Measurements from ENCODE around the gene MRE11.

The MRE11 gene

GRCh38 chr11:94493281-94494125 is at the start of gene MRE11, which contains the start of gene ANKRD49:
Gene MRE11 (minus strand): TSS chr11:94493844. CDS start chr11:94492801, 1,043 bp downstream.
Gene ANKRD49 (plus strand): TSS chr11:94493984. CDS start chr11:94496694, 2,710 bp downstream.
- peak; percentile 95 for DNase-seq (ENCODE audit: low spot score)

- no peak for DNase-seq (ENCODE audit: low spot score)
Measured at GRCh38 chr11:94539420-94539819, 45.8 kb upstream of the MRE11 start.

GRCh38 chr11:94537031-94537600 is 43.5 kb upstream of the MRE11 start:
- DNase-seq (ENCODE audit: low spot score) = no peak

- no peak for DNase-seq (ENCODE audit: low spot score)
Measured at GRCh38 chr11:94536386-94536785, 42.7 kb upstream of the MRE11 start.

GRCh38 chr11:94533696-94534630 is 40.3 kb upstream of the MRE11 start:
- peak; percentile 53 for DNase-seq (ENCODE audit: low spot score)

- DNase-seq (ENCODE audit: low spot score) = no peak
Measured at GRCh38 chr11:94533206-94533605, 39.6 kb upstream of the MRE11 start.

- DNase-seq (ENCODE audit: low spot score) = no peak
Measured at GRCh38 chr11:94532211-94532610, 38.6 kb upstream of the MRE11 start.

GRCh38 chr11:94528551-94528950 is 34.9 kb upstream of the MRE11 start:
- no peak for DNase-seq (ENCODE audit: low spot score)

GRCh38 chr11:94526645-94527438 is 33.2 kb upstream of the MRE11 start:
- no peak for DNase-seq (ENCODE audit: low spot score)

- peak; percentile 45 for DNase-seq (ENCODE audit: low spot score)
Measured at GRCh38 chr11:94525546-94526324, 32.1 kb upstream of the MRE11 start.

GRCh38 chr11:94524341-94524740 is 30.7 kb upstream of the MRE11 start:
- DNase-seq (ENCODE audit: low spot score) = no peak

GRCh38 chr11:94521684-94522083 is 28.0 kb upstream of the MRE11 start:
- DNase-seq (ENCODE audit: low spot score) = no peak

- peak; percentile 50 for DNase-seq (ENCODE audit: low spot score)
Measured at GRCh38 chr11:94519478-94520084, 25.9 kb upstream of the MRE11 start.

- DNase-seq (ENCODE audit: low spot score) = no peak
Measured at GRCh38 chr11:94518300-94518699, 24.7 kb upstream of the MRE11 start.

- DNase-seq (ENCODE audit: low spot score) = no peak
Measured at GRCh38 chr11:94516725-94517124, 23.1 kb upstream of the MRE11 start.

- DNase-seq (ENCODE audit: low spot score) = no peak
Measured at GRCh38 chr11:94515398-94515797, 21.8 kb upstream of the MRE11 start.

- DNase-seq (ENCODE audit: low spot score) = no peak
Measured at GRCh38 chr11:94513091-94513490, 19.4 kb upstream of the MRE11 start.

- no peak for DNase-seq (ENCODE audit: low spot score)
Measured at GRCh38 chr11:94511932-94512781, 18.5 kb upstream of the MRE11 start, which contains the start of gene C11orf97. Gene C11orf97 (plus strand): TSS chr11:94512461. CDS start chr11:94512529, 68 bp downstream.

GRCh38 chr11:94507485-94507884 is 13.8 kb upstream of the MRE11 start:
- no peak for DNase-seq (ENCODE audit: low spot score)
